ENCODE results near the gene PODN.

DNA sequence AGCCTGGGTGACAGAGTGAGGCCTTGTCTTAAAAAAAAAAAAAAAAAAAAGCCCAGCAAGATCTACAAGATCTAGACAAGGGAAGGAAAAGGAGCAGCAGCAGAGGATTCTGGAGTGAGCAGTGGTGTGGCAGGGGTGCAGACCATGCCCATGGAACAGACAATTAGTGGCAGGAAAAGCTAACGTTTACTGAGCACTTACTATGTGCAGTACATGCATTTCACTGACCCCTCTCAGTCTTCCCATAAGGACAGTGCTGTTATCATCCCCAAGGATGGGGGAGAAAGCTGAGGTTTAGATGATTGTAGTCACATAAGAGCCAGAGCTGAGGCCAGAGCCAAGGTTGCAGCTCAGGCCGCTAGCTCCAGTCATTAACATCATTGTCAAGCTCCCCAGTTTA is 5.9 kb downstream of the PODN start:
- TF ChIP-seq, protein P1, sequence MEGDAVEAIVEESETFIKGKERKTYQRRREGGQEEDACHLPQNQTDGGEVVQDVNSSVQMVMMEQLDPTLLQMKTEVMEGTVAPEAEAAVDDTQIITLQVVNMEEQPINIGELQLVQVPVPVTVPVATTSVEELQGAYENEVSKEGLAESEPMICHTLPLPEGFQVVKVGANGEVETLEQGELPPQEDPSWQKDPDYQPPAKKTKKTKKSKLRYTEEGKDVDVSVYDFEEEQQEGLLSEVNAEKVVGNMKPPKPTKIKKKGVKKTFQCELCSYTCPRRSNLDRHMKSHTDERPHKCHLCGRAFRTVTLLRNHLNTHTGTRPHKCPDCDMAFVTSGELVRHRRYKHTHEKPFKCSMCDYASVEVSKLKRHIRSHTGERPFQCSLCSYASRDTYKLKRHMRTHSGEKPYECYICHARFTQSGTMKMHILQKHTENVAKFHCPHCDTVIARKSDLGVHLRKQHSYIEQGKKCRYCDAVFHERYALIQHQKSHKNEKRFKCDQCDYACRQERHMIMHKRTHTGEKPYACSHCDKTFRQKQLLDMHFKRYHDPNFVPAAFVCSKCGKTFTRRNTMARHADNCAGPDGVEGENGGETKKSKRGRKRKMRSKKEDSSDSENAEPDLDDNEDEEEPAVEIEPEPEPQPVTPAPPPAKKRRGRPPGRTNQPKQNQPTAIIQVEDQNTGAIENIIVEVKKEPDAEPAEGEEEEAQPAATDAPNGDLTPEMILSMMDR (conservative IDR thresholded peaks at IDR 0.05) = no peak
- no peak for TF ChIP-seq ZFX (IDR thresholded peaks at IDR 0.05)
